A549 (cell line): ENCODE data around the gene MYRFL. TPM values are rescaled to one million over a fixed set of nuclear protein-coding genes. Genes with fewer than 3 reads are reported as not detected.

ENCODE experiments used
- ATAC-seq, 2 experiments: fragments of 200-7000 bp in 1 of 2; fragments of >200 bp in 1 of 2; cut with Nextera tagmentation in 1 of 2; cut with Tn5 transposase in 1 of 2; 3 replicates each; pipeline versions ENCODE4 v1.8.0 to v1.9.1; 2018 to 2020; ENCODE audit warnings: mild to moderate bottlenecking in 1 of 2, moderate library complexity in 1 of 2
- CTCF ChIA-PET: fragments of 300-600 bp; sonication (Branson Sonifier 250); formaldehyde crosslinking; extraction: SDS; loops from one replicate; lab custom pipeline; 2021; ENCODE audit warnings: antibody characterized with exemption, inconsistent platforms; lab: Yijun Ruan, JAX
- POLR2A ChIA-PET: fragments of 350-600 bp; formaldehyde crosslinking; extraction: SDS; loops from one replicate; lab custom pipeline; 2021; ENCODE audit warnings: antibody characterized with exemption, inconsistent platforms; lab: Yijun Ruan, JAX
- DNase-seq, 2 experiments: peaks; one replicate each; pipeline versions ENCODE4 v3.0.0 to v3.0.0-alpha.2; 2011 to 2016; ENCODE audit warnings: low read depth in 1 of 2, low spot score in 1 of 2
- FAIRE-seq: peaks from 2 replicates; lab custom pipeline; 2011; peaks lifted over from hg19 to GRCh38; lab: Jason Lieb, UNC
- H3K27ac ChIP-seq, 2 experiments: fragments of >200 bp; sonication (Bioruptor Twin); formaldehyde crosslinking; 3 replicates each; pipeline ENCODE4 v1.5.1; 2016 to 2017
- H3K4me1 ChIP-seq: fragments of >200 bp; sonication (Bioruptor Twin); formaldehyde crosslinking; 3 replicates; pipeline ENCODE4 v1.6.1; 2016
- H3K4me2 ChIP-seq: fragments of >200 bp; sonication (Bioruptor Twin); formaldehyde crosslinking; 3 replicates; pipeline ENCODE4 v1.6.1; 2016
- H3K4me3 ChIP-seq: fragments of >200 bp; sonication (Bioruptor Twin); formaldehyde crosslinking; 3 replicates; pipeline ENCODE4 v1.5.1; 2016
- H3K9me3 ChIP-seq: fragments of >200 bp; sonication (Bioruptor Twin); formaldehyde crosslinking; 3 replicates; pipeline ENCODE4 v1.6.1; 2016
- BHLHE40 ChIP-seq: IDR thresholded peaks from 2 replicates; pipeline ENCODE4 v1.6.1; 2012; ENCODE audit warnings: low read depth, low read length, inconsistent platforms
- CBX2 ChIP-seq: fragments of 200-600 bp; sonication (generic); IDR thresholded peaks from 2 replicates; pipeline ENCODE4 v1.6.1; 2016; ENCODE audit warnings: low read depth, mild to moderate bottlenecking, borderline replicate concordance
- CBX8 ChIP-seq: fragments of 200-600 bp; sonication (generic); IDR thresholded peaks from 2 replicates; pipeline ENCODE4 v1.6.1; 2016
- CHD4 ChIP-seq: fragments of 200-600 bp; sonication (generic); IDR thresholded peaks from 2 replicates; pipeline ENCODE4 v1.6.1; 2016; ENCODE audit warnings: antibody characterized with exemption, mild to moderate bottlenecking, borderline replicate concordance
- ESRRA ChIP-seq: fragments of 150-350 bp; IDR thresholded peaks from 2 replicates; pipeline ENCODE4 v1.6.1; 2014; ENCODE audit warnings: mild to moderate bottlenecking, low read length, borderline replicate concordance
- FOSL2 ChIP-seq, 2 experiments: fragments of 450-650 bp in 1 of 2; fragments of >200 bp in 1 of 2; sonication (Bioruptor Twin) in 1 of 2; formaldehyde crosslinking; IDR thresholded peaks; 2 replicates each; pipeline versions ENCODE4 v1.5.0 to v1.6.1; 2016 to 2020; ENCODE audit warnings: mild to moderate bottlenecking in 1 of 2, moderate library complexity in 1 of 2
- FOXS1 ChIP-seq: fragments of 250-450 bp; sonication (Bioruptor Pico); IDR thresholded peaks from 2 replicates; pipeline ENCODE4 v1.5.0; 2020; ENCODE audit warnings: mild to moderate bottlenecking, moderate library complexity
- HOXA7 ChIP-seq: fragments of 250-450 bp; sonication (Bioruptor Pico); IDR thresholded peaks from 2 replicates; pipeline ENCODE4 v1.5.0; 2020; ENCODE audit warnings: mild to moderate bottlenecking, moderate library complexity
- HOXB13 ChIP-seq: fragments of 250-450 bp; sonication (Bioruptor Pico); IDR thresholded peaks from 2 replicates; pipeline ENCODE4 v1.5.0; 2020; ENCODE audit warnings: low read depth, mild to moderate bottlenecking, moderate library complexity
- JUN ChIP-seq, 2 experiments: fragments of >200 bp; sonication (Bioruptor Twin); formaldehyde crosslinking; IDR thresholded peaks; 2 replicates in 1 of 2; 3 replicates in 1 of 2; pipeline ENCODE4 v1.6.1; 2016 to 2017
- KDM5A ChIP-seq: fragments of 200-600 bp; sonication (generic); IDR thresholded peaks from 2 replicates; pipeline ENCODE4 v1.6.1; 2016; ENCODE audit warnings: antibody characterized with exemption, mild to moderate bottlenecking
- MAZ ChIP-seq: fragments of 150-350 bp; IDR thresholded peaks from 2 replicates; pipeline ENCODE4 v1.6.1; 2014; ENCODE audit warnings: antibody characterized with exemption, low read depth, low read length, borderline replicate concordance
- MYC ChIP-seq: IDR thresholded peaks from 2 replicates; pipeline ENCODE4 v1.6.1; 2012; ENCODE audit warnings: mild to moderate bottlenecking, inconsistent platforms, low read length, improper control_type of control experiment, borderline replicate concordance
- NPAS2 ChIP-seq: fragments of 250-450 bp; sonication (Bioruptor Pico); IDR thresholded peaks from 2 replicates; pipeline ENCODE4 v1.8.0; 2022; ENCODE audit warnings: mild to moderate bottlenecking, moderate library complexity, borderline replicate concordance
- RARB ChIP-seq: fragments of 250-450 bp; sonication (Bioruptor Pico); IDR thresholded peaks from 2 replicates; pipeline ENCODE4 v1.8.0; 2021; ENCODE audit warnings: mild to moderate bottlenecking, moderate library complexity
- SMC3 ChIP-seq: fragments of >200 bp; sonication (Bioruptor Twin); formaldehyde crosslinking; IDR thresholded peaks from 3 replicates; pipeline ENCODE4 v1.6.1; 2018; ENCODE audit warnings: inconsistent platforms
- SREBF2 ChIP-seq: fragments of 450-650 bp; IDR thresholded peaks from 2 replicates; pipeline ENCODE4 v1.6.1; 2014; ENCODE audit warnings: mild to moderate bottlenecking, moderate library complexity
- ZSCAN20 ChIP-seq: fragments of 250-450 bp; sonication (Bioruptor Pico); IDR thresholded peaks from 2 replicates; pipeline ENCODE4 v1.8.0; 2022; ENCODE audit warnings: mild to moderate bottlenecking, moderate library complexity
- WGBS: methylation state at CpG from one replicate; pipeline ENCODE4 v1.1.6; 2017; ENCODE audit errors: missing lambda C conversion rate; 5-methylcytosine and 5-hydroxymethylcytosine counted together
- polyA plus RNA-seq, 4 experiments: library from polyadenylated mRNA; depleted of rRNA in 3 of 4; stranded (reverse); fragments of >200 nt; fragmentation: RNase III in 1 of 4; extraction: RNeasy Plus Mini Kit Qiagen cat#74134 plus additional on column Dnase treatment in 1 of 4; gene quantifications; 2 replicates in 3 of 4; 3 replicates in 1 of 4; pipeline ENCODE4 v1.2.3, GENCODE V29; 2011 to 2017
- TF ChIP-seq, protein P1 (sequence below): fragments of >200 bp; sonication (Bioruptor Twin); formaldehyde crosslinking; IDR thresholded peaks from 2 replicates; pipeline ENCODE4 v1.6.1; 2016
- TF ChIP-seq, protein P2 (sequence below): IDR thresholded peaks from 2 replicates; pipeline ENCODE4 v1.6.1; 2012

Gene MYRFL
- polyA plus RNA-seq, 2 of the 4 experiments (the other 2 are of a cell fraction) = 0.04 TPM; not detected in 1

DNA sequence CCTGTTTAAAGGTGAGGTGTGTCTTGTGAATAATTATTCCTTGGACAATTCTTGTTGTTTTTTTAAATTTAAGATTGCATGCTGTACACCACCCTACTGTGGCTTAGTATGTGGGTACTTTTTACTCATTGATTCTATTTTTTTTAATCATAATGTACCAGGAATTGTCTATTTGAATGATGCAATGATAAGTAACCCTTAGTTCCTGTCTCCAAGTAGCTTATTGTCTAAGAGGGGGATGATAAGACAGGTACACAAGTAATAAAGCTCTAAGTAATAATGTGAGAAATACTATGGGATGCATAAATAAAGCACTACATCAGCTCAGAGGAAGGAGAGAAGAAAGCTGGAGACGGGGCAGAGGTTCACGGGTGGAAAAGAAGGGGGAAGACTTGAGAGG is 90.9 kb downstream of the MYRFL start (continued):
- TF ChIP-seq FOXS1 (CRISPR knock-in tag) = no peak
- TF ChIP-seq, all 56 proteins: peak for 0

DNA sequence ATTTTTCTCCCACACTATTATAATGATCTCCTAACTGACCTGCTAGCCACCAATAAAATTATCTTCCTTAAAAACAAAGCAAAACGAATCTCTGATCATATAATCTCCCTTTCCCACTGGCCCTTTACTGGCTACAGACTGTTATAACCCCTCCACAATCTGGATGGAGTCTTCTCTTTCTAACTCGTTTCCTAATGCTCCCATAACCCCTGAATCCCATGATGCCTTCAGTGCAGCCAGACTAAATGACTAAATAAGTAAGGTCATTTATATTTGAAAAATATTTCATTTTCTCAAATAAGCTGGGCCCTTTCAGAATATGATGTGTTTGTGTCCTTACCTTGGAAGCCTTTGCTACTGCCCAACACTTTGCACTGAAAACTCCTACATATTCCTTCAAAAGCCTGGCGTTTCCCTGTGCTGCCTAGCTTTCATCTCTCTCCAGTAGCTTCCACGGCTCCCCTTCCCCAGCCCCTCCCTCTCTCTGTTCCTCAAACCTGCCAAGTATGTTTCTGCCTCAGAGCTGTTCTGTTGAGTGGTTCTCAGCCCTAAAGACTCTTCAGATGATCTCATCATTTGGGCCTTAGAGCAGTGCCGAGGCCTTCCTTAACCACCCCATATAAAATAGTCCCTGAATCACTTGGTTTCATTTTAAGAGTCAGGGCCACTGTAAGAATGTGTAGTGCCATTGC is 91.7 kb downstream of the MYRFL start:
- no peaks in the 10 kb centered on the region for H3K4me1 ChIP-seq
- WGBS = 24% methylated on average over 5 of the region's 5 CpGs
- POLR2A ChIA-PET = no interaction called here
- H3K4me3 ChIP-seq = no peak overlapping the region
- CTCF ChIA-PET = no interaction called here
- no peak for DNase-seq
- no peak for ATAC-seq
- no peak overlapping the region for H3K4me2 ChIP-seq
- no peaks in the 10 kb centered on the region for H3K9me3 ChIP-seq
- TF ChIP-seq FOSL2 (IDR thresholded peaks at IDR 0.05) = no peak
- no peak for TF ChIP-seq FOSL2 (CRISPR knock-in tag; IDR thresholded peaks at IDR 0.05)
- no peak for TF ChIP-seq SREBF2
- no peak overlapping the region for H3K27ac ChIP-seq
- FAIRE-seq = no peak

DNA sequence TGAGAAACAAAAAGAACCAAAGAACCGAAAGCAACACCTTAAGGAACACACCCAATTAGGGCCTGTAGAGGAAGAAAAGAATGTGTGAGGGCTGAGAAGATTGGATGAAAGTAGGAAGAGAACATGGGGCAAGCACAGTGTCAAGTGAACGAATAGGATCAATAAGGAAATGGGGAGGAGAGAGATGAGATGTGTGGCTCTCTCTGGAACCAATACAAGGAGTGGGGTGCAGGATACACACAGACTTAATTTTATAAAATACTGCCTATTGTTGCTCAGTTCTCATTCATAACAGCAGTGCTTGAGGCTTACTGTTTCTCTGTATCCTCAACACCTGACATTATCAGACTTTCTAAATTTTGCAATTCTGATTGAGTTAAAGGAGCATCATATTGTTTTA is 93.3 kb downstream of the MYRFL start:
- H3K4me2 ChIP-seq = no peak overlapping the region
- TF ChIP-seq, protein P1, sequence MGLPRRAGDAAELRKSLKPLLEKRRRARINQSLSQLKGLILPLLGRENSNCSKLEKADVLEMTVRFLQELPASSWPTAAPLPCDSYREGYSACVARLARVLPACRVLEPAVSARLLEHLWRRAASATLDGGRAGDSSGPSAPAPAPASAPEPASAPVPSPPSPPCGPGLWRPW = no peak
- TF ChIP-seq, protein P2, sequence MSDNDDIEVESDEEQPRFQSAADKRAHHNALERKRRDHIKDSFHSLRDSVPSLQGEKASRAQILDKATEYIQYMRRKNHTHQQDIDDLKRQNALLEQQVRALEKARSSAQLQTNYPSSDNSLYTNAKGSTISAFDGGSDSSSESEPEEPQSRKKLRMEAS = no peak
- TF ChIP-seq KDM5A (no peak), CBX2 (no peak), NPAS2 (CRISPR knock-in tag) (no peak), ZSCAN20 (CRISPR knock-in tag) (no peak), SMC3 (no peak), BHLHE40 (no peak), MAZ (no peak), CHD4 (no peak), HOXA7 (CRISPR knock-in tag) (no peak), ESRRA (no peak), FOXS1 (CRISPR knock-in tag) (no peak)
- TF ChIP-seq, all 56 proteins: peak for 0
- ChIA-PET CTCF (interaction anchor here (0.6 to 1.6 kb wide), 2 partner anchors 18 to 272 kb away, joined by 3 to 8 read pairs; no protein-coding TSS in a partner anchor), POLR2A (no interaction called here)
- no peak for ATAC-seq
- Histone ChIP-seq H3K9me3 (no peaks in the 10 kb centered on the region), H3K27ac (no peak overlapping the region), H3K4me3 (no peak overlapping the region), H3K4me1 (no peaks in the 10 kb centered on the region)
- DNase-seq = no peak
- FAIRE-seq = no peak
- 23% methylated on average over 2 of the region's 2 CpGs for WGBS

DNA sequence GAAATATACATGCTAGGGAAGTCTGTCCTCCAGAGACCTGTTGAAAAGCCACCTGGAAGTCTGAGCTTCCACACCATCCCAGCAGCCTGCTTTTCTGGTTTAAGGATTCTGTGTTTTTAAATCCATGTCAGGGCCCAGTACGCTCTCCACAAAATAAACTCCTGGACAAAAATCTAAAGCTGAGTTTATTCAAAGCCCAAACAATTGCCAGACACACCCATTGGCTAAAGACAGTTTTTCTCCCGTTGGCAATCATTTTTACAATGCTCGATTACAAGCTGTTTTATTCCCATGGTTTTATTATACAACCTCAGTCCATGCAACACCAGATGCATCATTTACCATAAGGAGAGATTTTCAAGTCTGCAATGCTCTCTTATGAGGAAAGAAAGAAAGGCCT is 94.5 kb downstream of the MYRFL start:
- ChIA-PET CTCF (interaction anchor here (1.1 to 1.6 kb wide), 2 partner anchors 19 to 40 kb away, joined by 4 to 8 read pairs; no protein-coding TSS in a partner anchor), POLR2A (no interaction called here)
- 6% methylated on average over 3 of the region's 3 CpGs for WGBS
- TF ChIP-seq CBX8 (no peak), MYC (no peak), HOXB13 (no peak), JUN (IDR thresholded peaks at IDR 0.05) (no peak), RARB (CRISPR knock-in tag) (no peak)
- ATAC-seq = no peak
- Histone ChIP-seq H3K4me2 (no peak overlapping the region), H3K4me3 (no peak overlapping the region), H3K27ac (no peak overlapping the region), H3K9me3 (no peaks in the 10 kb centered on the region), H3K4me1 (no peaks in the 10 kb centered on the region)
- no peak for FAIRE-seq
- no peak for DNase-seq
